Measurements from ENCODE around the gene KBTBD6.

Gene KBTBD6

GRCh38 chr13:41162151-41162550, 29.5 kb upstream of the KBTBD6 start:
- Histone ChIP-seq H3K4me1 (ENCODE audit: control extremely low read depth in 1 of 4, control insufficient read depth in 4 of 4, insufficient read depth in 4 of 4, low read length in 3 of 4) (no peaks in the 10 kb centered on the region), H3K9me3 (ENCODE audit: control extremely low read depth in 1 of 5, control insufficient read depth in 4 of 5, insufficient read depth in 2 of 5, low read depth in 1 of 5, low read length in 4 of 5) (peaks cover 0 to 3% (median 0%) of the 10 kb centered on the region in 5 experiments), H3K27ac (ENCODE audit: insufficient read depth in 1 of 2, low read depth in 1 of 2, low read length in 2 of 2, poor library complexity in 1 of 2, severe bottlenecking in 2 of 2) (no peak overlapping the region), H3K27me3 (replicated peaks in 2 of 5; ENCODE audit: control insufficient read depth in 4 of 5, insufficient read depth in 5 of 5, low read length in 4 of 5) (no peaks in the 10 kb centered on the region), H3K36me3 (ENCODE audit: control insufficient read depth in 4 of 4, insufficient read depth in 4 of 4, low read length in 3 of 4) (no peaks in the 10 kb centered on the region), H3K4me3 (ENCODE audit: control insufficient read depth in 1 of 7, extremely low read depth in 1 of 7, insufficient read depth in 4 of 7, low read depth in 2 of 7, low read length in 6 of 7) (no peak overlapping the region)
- 100% methylated on average over 2 of the region's 3 CpGs for WGBS (ENCODE audit: insufficient coverage)
- POLR2A ChIA-PET: no interaction called here
- CTCF ChIA-PET: no interaction called here
- DNase-seq: peak in 2 of 3 donors; percentile 25 to 60

DNA sequence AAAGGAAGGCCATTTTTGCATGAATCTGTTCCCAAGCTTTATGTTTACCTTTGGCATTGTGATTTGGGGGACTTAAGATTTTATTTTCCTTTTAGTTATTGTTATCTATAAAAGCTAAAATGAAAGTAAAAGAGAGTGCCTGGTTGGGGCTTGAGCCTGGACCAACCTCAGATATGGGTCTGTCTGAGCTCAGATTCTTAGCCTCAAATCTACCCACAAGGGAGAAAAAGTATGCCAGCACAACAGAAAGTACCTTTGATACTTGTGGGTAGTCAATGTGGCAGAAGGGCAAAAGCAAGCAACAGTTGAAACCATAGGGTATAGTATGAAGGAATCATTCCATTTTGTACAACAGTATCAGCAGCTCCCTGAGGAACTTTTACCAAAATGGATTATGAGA, 26.6 kb upstream of the KBTBD6 start:
- H3K4me1 ChIP-seq (ENCODE audit: control extremely low read depth in 1 of 4, control insufficient read depth in 4 of 4, insufficient read depth in 4 of 4, low read length in 3 of 4): no peaks in the 10 kb centered on the region
- POLR2A ChIA-PET: no interaction called here
- H3K4me3 ChIP-seq (ENCODE audit: control insufficient read depth in 1 of 7, extremely low read depth in 1 of 7, insufficient read depth in 4 of 7, low read depth in 2 of 7, low read length in 6 of 7): no peak overlapping the region
- DNase-seq: no peak
- H3K27me3 ChIP-seq (replicated peaks in 2 of 5; ENCODE audit: control insufficient read depth in 4 of 5, insufficient read depth in 5 of 5, low read length in 4 of 5): no peaks in the 10 kb centered on the region
- CTCF ChIA-PET: interaction anchor here (0.5 kb wide), 1 partner anchor 32 kb away, joined by 3 read pairs; no protein-coding TSS in a partner anchor
- no peaks in the 10 kb centered on the region for H3K36me3 ChIP-seq (ENCODE audit: control insufficient read depth in 4 of 4, insufficient read depth in 4 of 4, low read length in 3 of 4)
- H3K9me3 ChIP-seq (ENCODE audit: control extremely low read depth in 1 of 5, control insufficient read depth in 4 of 5, insufficient read depth in 2 of 5, low read depth in 1 of 5, low read length in 4 of 5): peaks cover 0 to 3% (median 0%) of the 10 kb centered on the region in 5 experiments
- H3K27ac ChIP-seq (ENCODE audit: insufficient read depth in 1 of 2, low read depth in 1 of 2, low read length in 2 of 2, poor library complexity in 1 of 2, severe bottlenecking in 2 of 2): no peak overlapping the region

DNA sequence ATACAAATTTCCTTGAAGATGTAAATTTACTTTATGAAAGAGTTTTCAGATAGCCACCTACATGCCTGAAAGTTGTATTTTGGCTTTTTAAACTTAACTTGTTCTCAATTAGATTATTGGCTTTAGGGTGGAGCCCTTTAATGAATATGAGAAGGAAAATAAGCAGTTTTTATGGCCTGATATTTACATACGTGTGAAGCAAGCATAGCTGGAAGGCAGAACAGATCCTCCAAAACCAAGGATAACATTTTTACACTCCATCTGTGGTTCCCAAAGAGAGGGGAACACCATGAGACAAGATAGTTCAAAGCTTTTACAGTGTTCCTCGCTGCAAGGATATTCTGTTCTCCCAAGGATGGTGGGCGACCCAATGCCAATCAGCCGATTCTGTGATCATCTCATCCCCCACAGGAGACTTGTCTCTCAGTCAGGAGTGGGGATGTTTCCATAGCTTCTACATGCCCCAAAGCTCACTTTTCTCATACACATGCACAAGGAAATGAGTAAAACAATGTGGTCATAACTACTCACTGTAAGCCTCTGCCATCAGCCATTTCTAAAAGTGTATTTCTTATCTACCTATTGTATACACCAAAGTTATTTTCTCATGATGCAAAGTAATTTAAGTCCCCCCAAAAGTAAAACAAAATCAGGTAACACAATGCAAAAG, 24.6 kb upstream of the KBTBD6 start:
- 100% methylated on average over 4 of the region's 4 CpGs for WGBS (ENCODE audit: insufficient coverage)
- Histone ChIP-seq H3K9me3 (ENCODE audit: control extremely low read depth in 1 of 5, control insufficient read depth in 4 of 5, insufficient read depth in 2 of 5, low read depth in 1 of 5, low read length in 4 of 5) (peaks cover 0 to 6% (median 2%) of the 10 kb centered on the region in 5 experiments), H3K4me1 (ENCODE audit: control extremely low read depth in 1 of 4, control insufficient read depth in 4 of 4, insufficient read depth in 4 of 4, low read length in 3 of 4) (no peaks in the 10 kb centered on the region), H3K4me3 (ENCODE audit: control insufficient read depth in 1 of 7, extremely low read depth in 1 of 7, insufficient read depth in 4 of 7, low read depth in 2 of 7, low read length in 6 of 7) (no peak overlapping the region), H3K27ac (ENCODE audit: insufficient read depth in 1 of 2, low read depth in 1 of 2, low read length in 2 of 2, poor library complexity in 1 of 2, severe bottlenecking in 2 of 2) (no peak overlapping the region), H3K36me3 (ENCODE audit: control insufficient read depth in 4 of 4, insufficient read depth in 4 of 4, low read length in 3 of 4) (no peaks in the 10 kb centered on the region), H3K27me3 (replicated peaks in 2 of 5; ENCODE audit: control insufficient read depth in 4 of 5, insufficient read depth in 5 of 5, low read length in 4 of 5) (no peaks in the 10 kb centered on the region)
- DNase-seq: no peak
- ChIA-PET CTCF (no interaction called here), POLR2A (no interaction called here)

DNA sequence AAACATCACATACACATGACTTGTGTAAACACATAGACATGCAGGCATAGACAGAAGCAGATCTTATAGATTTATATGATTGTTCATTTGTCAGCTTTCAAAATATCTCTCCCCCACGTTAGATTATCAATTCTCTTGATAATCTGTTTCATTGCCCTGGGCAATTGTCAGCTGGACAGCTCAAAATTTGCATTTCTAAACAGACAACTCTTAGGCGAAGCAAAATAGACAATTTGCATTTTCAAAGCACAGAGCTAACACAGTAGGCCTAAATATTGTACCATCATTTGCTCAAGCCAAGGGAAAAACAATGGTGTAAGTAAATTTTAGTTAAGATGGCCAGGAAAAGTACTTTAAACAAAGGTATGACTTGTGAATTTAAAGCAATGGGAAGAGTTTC, 24.0 kb upstream of the KBTBD6 start:
- no peak for DNase-seq
- H3K4me1 ChIP-seq (ENCODE audit: control extremely low read depth in 1 of 4, control insufficient read depth in 4 of 4, insufficient read depth in 4 of 4, low read length in 3 of 4): no peaks in the 10 kb centered on the region
- WGBS (ENCODE audit: insufficient coverage): no CpG with 5 or more reads among the region's 2 CpGs
- H3K27me3 ChIP-seq (replicated peaks in 2 of 5; ENCODE audit: control insufficient read depth in 4 of 5, insufficient read depth in 5 of 5, low read length in 4 of 5): no peaks in the 10 kb centered on the region
- H3K9me3 ChIP-seq (ENCODE audit: control extremely low read depth in 1 of 5, control insufficient read depth in 4 of 5, insufficient read depth in 2 of 5, low read depth in 1 of 5, low read length in 4 of 5): peaks cover under 1 to 11% (median 5%) of the 10 kb centered on the region in 5 experiments
- no peak overlapping the region for H3K4me3 ChIP-seq (ENCODE audit: control insufficient read depth in 1 of 7, extremely low read depth in 1 of 7, insufficient read depth in 4 of 7, low read depth in 2 of 7, low read length in 6 of 7)
- H3K36me3 ChIP-seq (ENCODE audit: control insufficient read depth in 4 of 4, insufficient read depth in 4 of 4, low read length in 3 of 4): no peaks in the 10 kb centered on the region
- H3K27ac ChIP-seq (ENCODE audit: insufficient read depth in 1 of 2, low read depth in 1 of 2, low read length in 2 of 2, poor library complexity in 1 of 2, severe bottlenecking in 2 of 2): no peak overlapping the region
- POLR2A ChIA-PET: no interaction called here
- CTCF ChIA-PET: no interaction called here

- ChIA-PET POLR2A (no interaction called here), CTCF (no interaction called here)
- no peaks in the 10 kb centered on the region for H3K27me3 ChIP-seq (replicated peaks in 2 of 5; ENCODE audit: control insufficient read depth in 4 of 5, insufficient read depth in 5 of 5, low read length in 4 of 5)
- no peaks in the 10 kb centered on the region for H3K4me1 ChIP-seq (ENCODE audit: control extremely low read depth in 1 of 4, control insufficient read depth in 4 of 4, insufficient read depth in 4 of 4, low read length in 3 of 4)
- H3K4me3 ChIP-seq (ENCODE audit: control insufficient read depth in 1 of 7, extremely low read depth in 1 of 7, insufficient read depth in 4 of 7, low read depth in 2 of 7, low read length in 6 of 7): no peak overlapping the region
- peaks cover 7 to 37% (median 23%) of the 10 kb centered on the region in 5 experiments for H3K9me3 ChIP-seq (ENCODE audit: control extremely low read depth in 1 of 5, control insufficient read depth in 4 of 5, insufficient read depth in 2 of 5, low read depth in 1 of 5, low read length in 4 of 5)
- H3K27ac ChIP-seq (ENCODE audit: insufficient read depth in 1 of 2, low read depth in 1 of 2, low read length in 2 of 2, poor library complexity in 1 of 2, severe bottlenecking in 2 of 2): no peak overlapping the region
- no peak for DNase-seq
- peaks cover 0 to 7% (median 0%) of the 10 kb centered on the region in 4 experiments for H3K36me3 ChIP-seq (ENCODE audit: control insufficient read depth in 4 of 4, insufficient read depth in 4 of 4, low read length in 3 of 4)
Measured at GRCh38 chr13:41154042-41154441, 21.4 kb upstream of the KBTBD6 start.

DNA sequence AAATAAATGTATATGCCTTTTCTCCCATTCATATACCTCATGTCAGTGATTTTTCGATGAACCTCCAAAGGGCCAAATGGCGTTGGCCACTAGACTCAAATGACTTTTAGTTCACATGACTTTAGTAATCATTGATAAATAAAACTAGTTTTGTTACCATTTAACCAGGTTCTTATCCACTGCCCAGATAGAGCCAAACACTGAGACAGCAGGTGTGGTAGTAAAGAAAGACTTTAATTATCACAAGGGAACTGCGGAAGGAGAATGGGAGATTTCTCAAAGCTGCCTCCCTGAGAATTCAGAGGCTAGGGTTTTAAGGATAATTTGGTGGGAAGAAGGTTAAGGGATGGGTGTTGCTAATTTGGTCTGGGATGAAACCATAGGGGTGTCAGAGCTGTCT, 19.4 kb upstream of the KBTBD6 start:
- H3K27me3 ChIP-seq (replicated peaks in 2 of 5; ENCODE audit: control insufficient read depth in 4 of 5, insufficient read depth in 5 of 5, low read length in 4 of 5): no peaks in the 10 kb centered on the region
- no peaks in the 10 kb centered on the region for H3K4me1 ChIP-seq (ENCODE audit: control extremely low read depth in 1 of 4, control insufficient read depth in 4 of 4, insufficient read depth in 4 of 4, low read length in 3 of 4)
- H3K4me3 ChIP-seq (ENCODE audit: control insufficient read depth in 1 of 7, extremely low read depth in 1 of 7, insufficient read depth in 4 of 7, low read depth in 2 of 7, low read length in 6 of 7): no peak overlapping the region
- peak in 1 of 3 donors; percentile 21 for DNase-seq
- CTCF ChIA-PET: interaction anchor here (0.9 kb wide), 1 partner anchor 14 kb away, joined by 4 read pairs; no protein-coding TSS in a partner anchor
- 100% methylated on average over 1 of the region's 3 CpGs for WGBS (ENCODE audit: insufficient coverage)
- POLR2A ChIA-PET: interaction anchor here (0.5 kb wide), 1 partner anchor 15 kb away, joined by 4 read pairs; no protein-coding TSS in a partner anchor
- H3K9me3 ChIP-seq (ENCODE audit: control extremely low read depth in 1 of 5, control insufficient read depth in 4 of 5, insufficient read depth in 2 of 5, low read depth in 1 of 5, low read length in 4 of 5): peaks cover 8 to 56% (median 33%) of the 10 kb centered on the region in 5 experiments
- no peak overlapping the region for H3K27ac ChIP-seq (ENCODE audit: insufficient read depth in 1 of 2, low read depth in 1 of 2, low read length in 2 of 2, poor library complexity in 1 of 2, severe bottlenecking in 2 of 2)
- H3K36me3 ChIP-seq (ENCODE audit: control insufficient read depth in 4 of 4, insufficient read depth in 4 of 4, low read length in 3 of 4): peaks cover 0 to 7% (median 0%) of the 10 kb centered on the region in 4 experiments

GRCh38 chr13:41150058-41150457, 17.5 kb upstream of the KBTBD6 start:
- Histone ChIP-seq H3K4me3 (ENCODE audit: control insufficient read depth in 1 of 7, extremely low read depth in 1 of 7, insufficient read depth in 4 of 7, low read depth in 2 of 7, low read length in 6 of 7) (no peak overlapping the region), H3K4me1 (ENCODE audit: control extremely low read depth in 1 of 4, control insufficient read depth in 4 of 4, insufficient read depth in 4 of 4, low read length in 3 of 4) (no peaks in the 10 kb centered on the region), H3K27me3 (replicated peaks in 2 of 5; ENCODE audit: control insufficient read depth in 4 of 5, insufficient read depth in 5 of 5, low read length in 4 of 5) (no peaks in the 10 kb centered on the region), H3K36me3 (ENCODE audit: control insufficient read depth in 4 of 4, insufficient read depth in 4 of 4, low read length in 3 of 4) (peaks cover 0 to 7% (median 0%) of the 10 kb centered on the region in 4 experiments), H3K27ac (ENCODE audit: insufficient read depth in 1 of 2, low read depth in 1 of 2, low read length in 2 of 2, poor library complexity in 1 of 2, severe bottlenecking in 2 of 2) (no peak overlapping the region), H3K9me3 (ENCODE audit: control extremely low read depth in 1 of 5, control insufficient read depth in 4 of 5, insufficient read depth in 2 of 5, low read depth in 1 of 5, low read length in 4 of 5) (peaks cover 8 to 64% (median 37%) of the 10 kb centered on the region in 5 experiments)
- 100% methylated on average over 2 of the region's 2 CpGs for WGBS (ENCODE audit: insufficient coverage)
- DNase-seq: no peak
- CTCF ChIA-PET: no interaction called here
- POLR2A ChIA-PET: no interaction called here
